OCI-LY7 (cell line): Measurements from ENCODE around the gene TSHZ2.

Experiments
- CTCF ChIP-seq: fragments of 200-600 bp; sonication (generic); conservative IDR thresholded peaks from 2 replicates; pipeline ENCODE4 v1.5.1; 2014; ENCODE audit warnings: mild to moderate bottlenecking, antibody characterized with exemption, low read length, moderate library complexity, mixed read lengths
- EZH2phosphoT487 ChIP-seq: fragments of 200-600 bp; sonication (generic); IDR thresholded peaks from 2 replicates; pipeline ENCODE4 v1.6.1; 2018; ENCODE audit warnings: low read depth, borderline replicate concordance, mild to moderate bottlenecking, mixed run types, antibody characterized with exemption, low read length, moderate library complexity, mixed read lengths

GRCh38 chr20:53072923-53073579 is 100.9 kb downstream of the TSHZ2 start:
- no peak for TF ChIP-seq CTCF
- no peak for TF ChIP-seq EZH2phosphoT487
